H9 (cell line): ENCODE measurements around the gene SP5. TPM values are rescaled to one million over a fixed set of nuclear protein-coding genes. Genes with fewer than 3 reads are reported as not detected.
"Not testable (repeated sequence)": the region's sequence is repeated elsewhere in the genome, so short reads cannot be mapped to it uniquely, and the experiment has no call there.

ENCODE experiments used
- DNase-seq: peaks from one replicate; pipeline ENCODE4 v3.0.0-alpha.2; 2017
- H2AFZ ChIP-seq: one replicate; pipeline ENCODE4 v1.6.1; 2013; ENCODE audit warnings: mild to moderate bottlenecking, low read length, control low read depth, moderate library complexity
- H2AK5ac ChIP-seq: 2 replicates; pipeline ENCODE4 v1.6.1; 2013; ENCODE audit warnings: low read length, control low read depth, mixed read lengths; ENCODE audit not compliant: insufficient read length
- H2BK120ac ChIP-seq: one replicate; pipeline ENCODE4 v1.6.1; 2013; ENCODE audit warnings: low read depth, mild to moderate bottlenecking, low read length, control low read depth, inconsistent platforms; ENCODE audit not compliant: poor library complexity, severe bottlenecking
- H2BK12ac ChIP-seq: 2 replicates; pipeline ENCODE4 v1.6.1; 2013; ENCODE audit warnings: low read length, control low read depth, mixed read lengths, low read depth; ENCODE audit not compliant: insufficient read length
- H2BK15ac ChIP-seq: 2 replicates; pipeline ENCODE4 v1.6.1; 2013; ENCODE audit warnings: low read depth, low read length, control low read depth
- H2BK20ac ChIP-seq: one replicate; pipeline ENCODE4 v1.6.1; 2013; ENCODE audit warnings: low read depth, mild to moderate bottlenecking, low read length, control low read depth, inconsistent platforms; ENCODE audit not compliant: poor library complexity, severe bottlenecking
- H2BK5ac ChIP-seq: 2 replicates; pipeline ENCODE4 v1.6.1; 2013; ENCODE audit warnings: low read length, control low read depth, mixed read lengths; ENCODE audit not compliant: insufficient read length
- H3K14ac ChIP-seq: 2 replicates; pipeline ENCODE4 v1.6.1; 2013; ENCODE audit warnings: low read length, control low read depth; ENCODE audit not compliant: insufficient read depth
- H3K18ac ChIP-seq: 2 replicates; pipeline ENCODE4 v1.6.1; 2013; ENCODE audit warnings: low read depth, mild to moderate bottlenecking, mixed read lengths, low read length, control low read depth; ENCODE audit not compliant: insufficient read length
- H3K23ac ChIP-seq: 2 replicates; pipeline ENCODE4 v1.6.1; 2013; ENCODE audit warnings: low read length, control low read depth, mixed read lengths, low read depth; ENCODE audit not compliant: insufficient read length
- H3K23me2 ChIP-seq: 2 replicates; pipeline ENCODE4 v1.6.1; 2013; ENCODE audit warnings: low read depth, mild to moderate bottlenecking, mixed read lengths, low read length, control low read depth; ENCODE audit not compliant: insufficient read length, poor library complexity, severe bottlenecking
- H3K27ac ChIP-seq: 2 replicates; pipeline ENCODE4 v1.5.1; 2013; ENCODE audit warnings: low read length, control low read depth, mixed read lengths, low read depth; ENCODE audit not compliant: insufficient read length
- H3K27me3 ChIP-seq: 2 replicates; pipeline ENCODE4 v1.6.1; 2013; ENCODE audit warnings: low read length, control low read depth, inconsistent platforms; ENCODE audit not compliant: insufficient read depth
- H3K4ac ChIP-seq: 2 replicates; pipeline ENCODE4 v1.6.1; 2013; ENCODE audit warnings: low read depth, mild to moderate bottlenecking, control low read depth, inconsistent platforms, low read length, moderate library complexity
- H3K4me1 ChIP-seq: 2 replicates; pipeline ENCODE4 v1.6.1; 2013; ENCODE audit warnings: low read length, control low read depth, inconsistent platforms; ENCODE audit not compliant: insufficient read depth
- H3K4me2 ChIP-seq: 2 replicates; pipeline ENCODE4 v1.6.1; 2013; ENCODE audit warnings: low read length, control low read depth, mixed read lengths; ENCODE audit not compliant: insufficient read length, insufficient read depth
- H3K56ac ChIP-seq: 2 replicates; pipeline ENCODE4 v1.6.1; 2013; ENCODE audit warnings: low read depth, mild to moderate bottlenecking, mixed read lengths, low read length, control low read depth; ENCODE audit not compliant: insufficient read length
- H3K79me1 ChIP-seq: 2 replicates; pipeline ENCODE4 v1.6.1; 2013; ENCODE audit warnings: low read depth, mild to moderate bottlenecking, moderate library complexity, low read length, control low read depth, inconsistent platforms; ENCODE audit not compliant: insufficient read depth, poor library complexity, severe bottlenecking
- H3K79me2 ChIP-seq: 2 replicates; pipeline ENCODE4 v1.6.1; 2013; ENCODE audit warnings: low read length, control low read depth, inconsistent platforms; ENCODE audit not compliant: insufficient read depth
- H3K9ac ChIP-seq: 2 replicates; pipeline ENCODE4 v1.6.1; 2013; ENCODE audit warnings: low read length, control low read depth, mixed read lengths; ENCODE audit not compliant: insufficient read length; ENCODE audit errors: extremely low read depth
- H3K9me3 ChIP-seq: one replicate; pipeline ENCODE4 v1.6.1; 2013; ENCODE audit warnings: low read depth, low read length, inconsistent platforms; ENCODE audit not compliant: control insufficient read depth
- H3T11ph ChIP-seq: one replicate; pipeline ENCODE4 v1.6.1; 2013; ENCODE audit warnings: mild to moderate bottlenecking, low read length, control low read depth, inconsistent platforms
- H4K20me1 ChIP-seq: one replicate; pipeline ENCODE4 v1.6.1; 2013; ENCODE audit not compliant: control insufficient read depth, insufficient read length, insufficient read depth
- H4K5ac ChIP-seq: 2 replicates; pipeline ENCODE4 v1.6.1; 2013; ENCODE audit warnings: low read depth, mild to moderate bottlenecking, mixed read lengths, low read length, control low read depth; ENCODE audit not compliant: insufficient read length
- H4K8ac ChIP-seq: replicated peaks from 2 replicates; pipeline ENCODE4 v1.6.1; 2013; ENCODE audit warnings: low read length, control low read depth, mixed read lengths, low read depth; ENCODE audit not compliant: insufficient read length
- H4K91ac ChIP-seq: 2 replicates; pipeline ENCODE4 v1.6.1; 2013; ENCODE audit warnings: low read depth, mild to moderate bottlenecking, moderate library complexity, mixed read lengths, low read length, control low read depth; ENCODE audit not compliant: insufficient read length
- H3K27ac Mint-ChIP-seq, 3 experiments: 2 replicates in 2 of 3; 3 replicates in 1 of 3; pipeline ENCODE4 v1.8.0; 2020 to 2021; ENCODE audit warnings: mixed read lengths in 3 of 3, mild to moderate bottlenecking in 1 of 3, moderate library complexity in 1 of 3
- H3K27me3 Mint-ChIP-seq: 2 replicates; pipeline ENCODE4 v1.8.0; 2021; ENCODE audit warnings: low read depth, mild to moderate bottlenecking, moderate library complexity, mixed read lengths
- H3K36me3 Mint-ChIP-seq, 3 experiments: 2 replicates in 2 of 3; 3 replicates in 1 of 3; pipeline ENCODE4 v1.8.0; 2020 to 2021; ENCODE audit warnings: low read depth in 3 of 3, mixed read lengths in 3 of 3; ENCODE audit not compliant: insufficient read depth in 1 of 3
- H3K4me1 Mint-ChIP-seq, 2 experiments: 2 replicates each; pipeline ENCODE4 v1.8.0; 2020; ENCODE audit warnings: mixed read lengths in 2 of 2
- H3K4me3 Mint-ChIP-seq, 2 experiments: 2 replicates in 1 of 2; 3 replicates in 1 of 2; pipeline ENCODE4 v1.8.0; 2020 to 2021; ENCODE audit warnings: mild to moderate bottlenecking in 2 of 2, mixed read lengths in 2 of 2, moderate library complexity in 1 of 2
- H3K9me3 Mint-ChIP-seq, 2 experiments: 2 replicates in 1 of 2; 3 replicates in 1 of 2; pipeline ENCODE4 v1.8.0; 2020; ENCODE audit warnings: mild to moderate bottlenecking in 2 of 2, mixed read lengths in 2 of 2, moderate library complexity in 1 of 2
- CTCF ChIP-seq: fragments of 200-600 bp; sonication (generic); conservative IDR thresholded peaks from 3 replicates; pipeline ENCODE4 v1.8.0; 2021; ENCODE audit warnings: antibody characterized with exemption, mild to moderate bottlenecking
- WGBS: extraction: QIAGEN DNeasy Blood & Tissue Kit; methylation state at CpG from one replicate; pipeline ENCODE4 v1.1.7; 2013; ENCODE audit warnings: missing lambda C conversion rate, low lambda C conversion rate, mixed read lengths; ENCODE audit not compliant: insufficient read length; ENCODE audit errors: extremely low coverage; 5-methylcytosine and 5-hydroxymethylcytosine counted together
- total RNA-seq: library from RNA; stranded (reverse); gene quantifications from 2 replicates; pipeline ENCODE4 v1.2.1, GENCODE V29; 2021

The SP5 gene
- total RNA-seq, 1 experiment from 2014 or later, result 1.7 TPM

GRCh38 chr2:170747921-170748320 is 32.8 kb downstream of the SP5 start:
- Histone ChIP-seq H2BK120ac (no peak overlapping the region), H2BK12ac (no peak overlapping the region), H3T11ph (no peak overlapping the region), H3K4me1 (no peaks in the 10 kb centered on the region), H3K9me3 (no peaks in the 10 kb centered on the region), H3K56ac (no peak overlapping the region), H2AFZ (no peak overlapping the region), H2BK5ac (no peak overlapping the region), H4K20me1 (no peaks in the 10 kb centered on the region), H3K79me2 (no peaks in the 10 kb centered on the region), H3K23me2 (no peaks in the 10 kb centered on the region), H3K9ac (no peak overlapping the region), H2AK5ac (no peak overlapping the region), H3K4ac (no peak overlapping the region), H4K8ac (no peak overlapping the region), H3K27ac (no peak overlapping the region), H3K18ac (no peak overlapping the region), H3K27me3 (no peaks in the 10 kb centered on the region), H3K79me1 (no peaks in the 10 kb centered on the region), H2BK15ac (no peak overlapping the region), H4K91ac (no peak overlapping the region), H3K14ac (no peak overlapping the region), H2BK20ac (no peak overlapping the region), H3K23ac (no peak overlapping the region), H3K4me2 (no peak overlapping the region), H4K5ac (no peak overlapping the region)
- no peak for TF ChIP-seq CTCF
- no peak for DNase-seq
- no peak overlapping the region for H3K27ac Mint-ChIP-seq
- no peaks in the 10 kb centered on the region; a peak in 1 of 7 replicates for H3K36me3 Mint-ChIP-seq
- H3K4me1 Mint-ChIP-seq, result peaks cover 7 to 10% of the 10 kb centered on the region in 2 experiments
- no peak overlapping the region for H3K4me3 Mint-ChIP-seq
- H3K27me3 Mint-ChIP-seq, result peaks cover under 1% of the 10 kb centered on the region; the same call in 1 of the 2 replicates
- H3K9me3 Mint-ChIP-seq, result no peaks in the 10 kb centered on the region
- WGBS, result no CpG with 5 or more reads among the region's 4 CpGs

GRCh38 chr2:170751555-170751954 is 36.4 kb downstream of the SP5 start:
- not testable (repeated sequence) for H3K9ac ChIP-seq, H3K27me3 ChIP-seq, H3K9me3 Mint-ChIP-seq, H2BK5ac ChIP-seq, DNase-seq, H3T11ph ChIP-seq, H4K91ac ChIP-seq, H3K23me2 ChIP-seq, H2BK12ac ChIP-seq, H3K23ac ChIP-seq, H3K14ac ChIP-seq, H4K5ac ChIP-seq, H4K20me1 ChIP-seq, H3K79me1 ChIP-seq, H3K4ac ChIP-seq, H3K27ac ChIP-seq, H4K8ac ChIP-seq, H3K4me3 Mint-ChIP-seq, H3K4me1 Mint-ChIP-seq, H3K27ac Mint-ChIP-seq, H3K4me1 ChIP-seq, H3K9me3 ChIP-seq, H3K4me2 ChIP-seq, H3K79me2 ChIP-seq, H3K18ac ChIP-seq, H2AK5ac ChIP-seq, H2BK20ac ChIP-seq, H2BK120ac ChIP-seq, H3K36me3 Mint-ChIP-seq, H2AFZ ChIP-seq, H3K27me3 Mint-ChIP-seq, H3K56ac ChIP-seq, H2BK15ac ChIP-seq
- no CpG with 5 or more reads among the region's 12 CpGs for WGBS
